TTC549 (cell line): ENCODE measurements around the gene KCNJ5.

Experiments used
- FAIRE-seq: peaks from 2 replicates; lab custom pipeline; 2012; peaks lifted over from hg19 to GRCh38; lab: Jason Lieb, UNC

Gene KCNJ5

GRCh38 chr11:128895526-128895925, 4.4 kb downstream of the KCNJ5 start:
- no peak for FAIRE-seq

DNA sequence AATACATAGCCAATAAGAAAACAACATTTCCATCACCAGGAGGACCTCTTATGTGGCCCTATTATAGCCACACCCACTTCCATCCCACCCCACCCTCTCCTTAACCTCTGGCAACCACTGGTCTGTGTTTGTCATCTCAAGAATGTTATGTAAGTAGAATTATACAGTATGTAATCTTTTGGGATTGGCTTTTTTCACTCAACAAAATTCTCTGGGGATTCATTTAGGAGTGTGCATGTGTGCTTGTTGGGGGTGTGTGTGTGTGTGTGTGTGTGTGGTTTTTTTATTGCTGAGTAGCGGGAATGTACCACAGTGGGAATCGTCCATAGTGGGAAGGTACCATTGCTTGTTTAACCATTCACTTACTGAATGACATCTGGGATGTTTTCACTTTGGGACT, 5.2 kb downstream of the KCNJ5 start:
- no peak for FAIRE-seq

DNA sequence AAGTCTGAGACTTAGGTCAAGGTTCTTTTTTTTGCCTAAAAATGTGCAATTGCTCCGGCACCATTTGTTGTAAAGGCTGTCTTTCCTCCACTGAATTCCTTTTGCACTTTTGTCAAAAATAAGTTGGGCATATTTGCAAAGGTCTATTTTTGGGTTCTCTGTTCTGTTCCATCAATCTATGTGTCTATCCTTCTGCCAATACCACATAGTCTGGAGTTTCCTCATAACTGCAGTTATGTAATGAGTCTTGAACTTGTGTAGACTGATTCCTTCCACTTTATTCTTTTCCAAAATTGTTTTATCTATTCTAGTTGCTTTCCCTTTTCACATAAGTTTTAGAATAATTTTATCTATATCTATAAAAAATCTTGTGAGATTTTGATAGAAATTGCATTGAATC, 6.7 kb downstream of the KCNJ5 start:
- FAIRE-seq: no peak

DNA sequence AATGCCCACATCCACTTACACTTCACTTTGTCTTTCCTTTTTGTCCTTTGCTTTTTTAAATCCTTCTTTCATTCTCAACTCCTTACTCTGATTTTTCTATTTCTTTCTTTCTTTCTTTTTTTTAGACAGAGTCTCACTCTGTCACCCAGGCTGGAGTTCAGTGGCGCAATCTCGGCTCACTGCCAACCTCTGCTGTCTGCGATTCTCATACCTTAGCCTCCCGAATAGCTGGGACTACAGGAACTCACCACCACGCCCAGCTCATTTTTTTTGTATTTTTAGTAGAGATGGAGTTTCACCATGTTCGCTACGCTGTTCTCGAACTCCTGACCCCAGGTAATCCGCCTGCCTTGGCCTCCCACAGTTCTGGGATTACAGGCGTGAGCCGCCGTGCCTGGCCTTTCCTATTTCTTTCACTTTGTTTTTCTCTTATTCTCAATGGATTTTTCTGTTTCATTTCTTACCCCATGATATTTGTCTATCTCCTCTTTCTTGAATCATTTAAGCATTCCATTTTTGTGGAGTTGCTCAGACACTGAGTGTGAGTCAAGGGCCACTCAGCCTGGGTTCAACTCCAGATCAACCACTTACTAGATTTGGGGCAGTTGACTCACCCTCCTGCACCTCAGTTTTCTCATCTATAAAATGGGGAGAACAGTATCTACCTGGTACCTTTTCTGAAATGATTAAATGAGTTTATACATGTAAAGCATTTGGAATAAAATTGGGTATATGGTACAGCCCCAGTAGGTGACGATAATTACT, 7.6 kb downstream of the KCNJ5 start:
- no peak for FAIRE-seq

- no peak for FAIRE-seq
These were observed 9.3 kb downstream of the KCNJ5 start for GRCh38 chr11:128900468-128900867.

DNA sequence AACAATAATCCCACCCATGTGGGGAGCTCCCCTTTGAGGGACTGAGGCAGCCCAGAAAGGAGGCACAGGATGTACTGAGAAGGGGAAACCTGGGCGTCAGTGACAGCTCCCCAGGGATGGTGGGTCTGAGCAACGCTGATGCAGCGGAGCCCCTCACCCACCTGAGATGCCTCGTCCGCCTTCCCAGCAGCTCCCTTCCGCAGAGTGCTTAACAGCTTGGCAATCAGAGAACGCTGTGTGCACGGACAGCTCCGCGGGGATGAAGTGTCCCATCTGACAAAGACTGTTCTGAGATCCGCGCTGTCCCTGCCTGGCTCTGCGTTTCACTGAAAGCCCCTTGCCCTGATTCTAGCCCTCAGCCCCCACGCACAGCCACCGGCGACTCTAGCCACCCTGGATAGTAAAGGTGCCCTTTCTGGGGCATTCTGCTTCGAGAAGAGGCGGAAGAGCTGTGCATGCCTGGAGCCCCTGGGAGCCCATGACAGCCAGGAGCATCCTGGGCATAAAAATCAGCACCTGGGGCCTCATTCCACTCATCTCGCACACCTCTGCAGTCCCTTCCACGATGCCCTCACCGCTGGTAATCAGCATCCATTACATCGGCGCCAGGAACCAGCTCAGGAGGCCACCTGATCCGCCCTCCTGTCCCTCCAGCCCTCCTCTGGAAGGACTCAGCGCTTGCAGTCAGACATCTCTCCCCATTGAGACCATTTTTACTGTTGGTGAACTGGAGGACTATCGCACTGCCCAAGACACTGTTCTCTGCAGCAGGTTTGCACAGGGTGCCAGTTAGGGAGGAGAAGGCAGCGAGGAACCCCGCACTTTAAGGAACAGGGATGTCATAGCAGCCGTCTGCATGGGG, 10.7 kb downstream of the KCNJ5 start:
- FAIRE-seq: no peak

GRCh38 chr11:128902515-128903066, 11.4 kb downstream of the KCNJ5 start:
- no peak for FAIRE-seq

- FAIRE-seq: no peak
These were observed 12.3 kb downstream of the KCNJ5 start for GRCh38 chr11:128903248-128904061.

- FAIRE-seq: no peak
These were observed 13.1 kb downstream of the KCNJ5 start for GRCh38 chr11:128904303-128904655.

DNA sequence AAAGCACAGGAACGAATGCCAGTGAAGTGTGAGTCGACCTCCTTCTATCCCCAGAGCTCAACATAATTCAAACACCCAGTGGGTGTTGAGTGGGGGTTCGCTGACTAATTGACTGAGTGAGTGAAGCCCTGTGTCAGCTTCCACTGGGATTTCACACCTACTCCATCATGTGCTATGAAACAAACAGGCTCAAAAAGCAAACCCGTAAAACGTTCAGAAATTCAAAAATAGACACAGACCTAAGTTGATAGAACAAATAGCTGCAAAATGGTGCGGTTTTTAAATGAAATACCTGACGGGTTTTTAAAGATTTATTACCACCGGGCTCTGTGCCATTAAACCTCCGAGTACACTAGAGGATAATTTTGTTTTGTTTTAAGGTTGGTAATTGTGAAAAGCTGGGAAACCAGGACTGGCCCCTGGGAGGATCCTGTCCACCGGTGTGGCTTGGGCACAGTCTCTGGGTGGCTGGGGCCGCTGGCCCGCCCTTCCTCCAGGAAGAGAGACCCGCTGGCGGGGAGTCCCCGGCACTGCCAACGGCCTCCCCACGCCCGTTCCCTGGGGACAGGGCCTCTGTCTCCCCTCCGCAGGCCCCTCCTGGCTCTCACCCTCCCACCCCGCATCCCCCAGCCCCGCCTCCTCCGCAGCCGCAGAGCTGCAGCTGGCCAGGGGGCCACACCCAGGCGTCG, 13.6 kb downstream of the KCNJ5 start:
- no peak for FAIRE-seq

GRCh38 chr11:128905345-128906184, 14.4 kb downstream of the KCNJ5 start:
- no peak for FAIRE-seq

DNA sequence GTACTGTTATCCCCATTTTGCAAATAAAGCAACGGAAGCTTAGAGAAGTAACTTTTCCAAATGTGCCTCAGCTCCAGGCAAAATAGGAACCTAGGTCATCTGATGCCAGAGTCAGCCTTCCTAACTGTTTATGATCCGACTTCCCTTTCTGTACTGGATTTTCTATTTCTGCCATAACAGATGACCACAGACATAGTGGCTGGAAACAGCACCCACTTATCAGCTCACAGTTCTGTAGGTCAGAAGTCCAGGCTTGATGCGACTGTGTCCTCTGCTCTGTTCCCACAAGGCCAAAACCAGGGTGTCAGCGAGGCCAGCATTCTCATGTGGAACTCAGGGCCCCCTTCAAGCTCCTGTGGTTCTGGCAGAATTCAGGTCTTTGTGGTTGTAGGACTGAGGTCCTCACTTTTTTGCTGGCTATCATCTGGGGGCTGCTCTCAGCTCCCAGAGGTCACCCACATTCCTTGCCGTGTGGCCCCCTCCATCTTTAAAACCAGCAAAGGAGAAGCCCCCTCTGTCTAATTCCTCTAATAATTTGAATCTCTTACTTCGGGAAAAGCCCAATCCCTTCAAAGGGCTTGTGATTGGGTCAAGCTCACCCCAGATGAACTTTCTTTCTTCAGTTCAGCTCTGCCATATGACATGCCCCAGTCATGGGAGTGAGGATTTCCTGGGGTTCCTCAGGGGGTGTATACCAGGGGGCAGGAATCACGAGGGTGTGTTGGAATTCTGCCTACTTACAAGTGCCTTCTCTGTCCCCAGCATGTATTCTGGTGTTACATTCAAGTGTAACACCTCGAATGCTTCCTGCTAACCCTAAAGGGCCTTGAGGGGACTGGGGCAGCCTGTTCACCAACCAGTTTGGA, 15.3 kb downstream of the KCNJ5 start:
- FAIRE-seq: no peak

- no peak for FAIRE-seq
These were observed 16.4 kb downstream of the KCNJ5 start for GRCh38 chr11:128907585-128907984.

DNA sequence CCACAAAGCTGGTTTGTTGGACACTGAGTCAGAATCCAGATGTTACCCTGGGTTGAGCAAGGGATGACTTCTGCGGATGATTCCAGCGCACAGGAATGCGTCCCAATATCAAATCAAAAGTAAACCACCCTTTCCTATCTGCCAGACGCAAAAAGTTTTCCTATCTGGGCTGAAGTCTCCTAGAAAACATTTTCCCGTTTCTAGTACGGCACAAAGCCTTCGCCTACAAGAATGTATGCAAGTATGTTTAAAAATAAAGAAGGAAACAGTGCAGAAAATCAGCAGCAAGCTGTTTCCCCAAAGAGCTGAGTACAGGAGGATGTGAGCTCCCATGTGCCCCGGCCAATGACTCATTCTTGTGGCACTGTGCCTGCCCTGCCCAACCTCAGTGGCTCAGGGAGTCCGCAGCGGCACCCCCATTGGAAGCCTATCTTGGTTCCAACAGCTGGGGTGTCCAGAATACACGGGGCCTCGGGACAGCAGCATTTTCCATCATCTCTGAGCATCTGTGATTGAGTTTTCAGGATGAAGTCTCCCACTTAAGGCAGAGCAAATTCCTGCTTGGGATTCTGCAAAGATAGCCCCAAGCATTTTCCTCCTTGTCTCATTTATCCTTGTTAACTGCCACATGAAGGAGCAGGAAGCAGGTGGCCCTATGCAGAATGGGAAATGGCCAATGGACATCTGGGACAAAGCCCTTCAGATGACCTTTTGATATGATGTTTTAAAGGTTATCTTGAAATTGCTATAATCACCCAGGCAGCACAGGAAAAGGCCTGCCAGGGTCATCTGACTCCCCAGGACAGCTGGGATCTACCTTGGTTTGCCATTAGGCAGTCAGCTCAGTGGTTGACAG, 17.5 kb downstream of the KCNJ5 start:
- no peak for FAIRE-seq

DNA sequence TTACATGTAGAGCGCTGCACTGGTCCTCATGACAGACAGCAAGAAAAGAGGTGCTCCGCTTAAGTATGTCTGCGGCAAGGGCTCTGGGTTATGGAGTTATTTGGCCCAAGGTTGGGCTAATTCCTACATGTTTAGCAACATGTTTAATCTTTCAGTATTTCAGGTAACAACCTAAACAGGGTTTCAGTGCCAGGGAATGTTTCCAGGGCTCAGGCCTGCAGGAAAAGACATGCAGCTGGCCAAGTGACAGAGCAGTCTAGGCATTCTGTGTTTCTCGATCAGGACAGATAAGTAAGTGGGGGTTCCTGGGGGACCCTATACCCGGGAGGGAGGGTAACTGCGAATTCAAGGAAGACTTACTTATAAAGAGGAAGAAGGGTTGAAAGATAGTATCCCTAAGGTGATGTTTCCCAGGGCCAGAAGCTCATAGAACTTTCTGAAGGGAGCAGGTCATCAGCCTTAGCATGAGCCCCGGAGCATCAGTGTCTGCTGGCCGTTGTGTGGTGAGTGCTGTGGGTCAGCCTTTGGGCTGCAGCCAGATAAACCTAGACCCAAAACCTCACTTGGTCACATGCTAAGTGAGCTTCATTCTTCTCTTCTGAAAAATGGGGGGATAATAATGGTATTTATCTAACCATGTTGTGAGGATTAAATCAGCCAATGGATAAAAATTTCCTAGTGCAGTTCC, 18.4 kb downstream of the KCNJ5 start:
- FAIRE-seq: no peak

DNA sequence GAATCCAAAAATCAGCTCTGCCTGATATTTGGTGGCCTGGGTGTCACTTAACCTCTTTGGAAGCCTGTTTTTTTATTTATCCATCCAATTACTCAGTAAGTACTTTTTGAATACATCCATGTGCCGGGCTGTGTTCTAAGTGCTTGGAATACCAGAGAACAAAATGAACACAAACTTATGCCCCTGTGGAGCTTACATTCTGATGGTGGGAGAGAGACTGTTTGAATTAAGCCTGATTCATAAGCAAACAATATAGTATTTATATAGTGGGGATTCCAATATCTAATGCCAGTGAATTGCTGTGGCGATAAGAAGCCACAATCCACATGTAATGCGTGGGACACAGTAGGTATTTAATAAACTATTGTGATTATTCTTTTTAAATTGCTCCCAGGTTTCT, 19.4 kb downstream of the KCNJ5 start:
- FAIRE-seq: no peak

DNA sequence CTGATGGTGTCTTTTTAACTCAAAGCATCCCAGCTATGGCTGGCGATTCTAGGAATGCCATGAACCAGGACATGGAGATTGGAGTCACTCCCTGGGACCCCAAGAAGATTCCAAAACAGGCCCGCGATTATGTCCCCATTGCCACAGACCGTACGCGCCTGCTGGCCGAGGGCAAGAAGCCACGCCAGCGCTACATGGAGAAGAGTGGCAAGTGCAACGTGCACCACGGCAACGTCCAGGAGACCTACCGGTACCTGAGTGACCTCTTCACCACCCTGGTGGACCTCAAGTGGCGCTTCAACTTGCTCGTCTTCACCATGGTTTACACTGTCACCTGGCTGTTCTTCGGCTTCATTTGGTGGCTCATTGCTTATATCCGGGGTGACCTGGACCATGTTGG, 20.1 kb downstream of the KCNJ5 start:
- FAIRE-seq: no peak

DNA sequence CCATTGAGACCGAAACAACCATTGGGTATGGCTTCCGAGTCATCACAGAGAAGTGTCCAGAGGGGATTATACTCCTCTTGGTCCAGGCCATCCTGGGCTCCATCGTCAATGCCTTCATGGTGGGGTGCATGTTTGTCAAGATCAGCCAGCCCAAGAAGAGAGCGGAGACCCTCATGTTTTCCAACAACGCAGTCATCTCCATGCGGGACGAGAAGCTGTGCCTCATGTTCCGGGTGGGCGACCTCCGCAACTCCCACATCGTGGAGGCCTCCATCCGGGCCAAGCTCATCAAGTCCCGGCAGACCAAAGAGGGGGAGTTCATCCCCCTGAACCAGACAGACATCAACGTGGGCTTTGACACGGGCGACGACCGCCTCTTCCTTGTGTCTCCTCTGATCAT, 20.5 kb downstream of the KCNJ5 start:
- FAIRE-seq: no peak
